HepG2 (cell line): ENCODE results near the gene GLYR1. TPM values are rescaled to one million over a fixed set of nuclear protein-coding genes. Genes with fewer than 3 reads are reported as not detected.

Experiments
- ATAC-seq: fragments of 200-7000 bp; cut with Tn5 transposase; 3 replicates; pipeline ENCODE4 v1.9.1; 2020; ENCODE audit warnings: mild to moderate bottlenecking, moderate library complexity
- BruUV-seq: library from RNA; stranded (reverse); fragments of 400-500 nt; replicated peaks from 2 replicates; lab custom pipeline; 2021; lab: Mats Ljungman, UMichigan
- CTCF ChIA-PET: fragments of 300-600 bp; formaldehyde crosslinking; extraction: SDS; loops from one replicate; lab custom pipeline; 2021; ENCODE audit warnings: low total read pairs, inconsistent platforms, low intra/inter-chr PET ratio; lab: Yijun Ruan, JAX
- POLR2A ChIA-PET: fragments of 350-600 bp; sonication (Branson Sonifier 250); formaldehyde crosslinking; loops from one replicate; lab custom pipeline; 2020; ENCODE audit warnings: antibody characterized with exemption, inconsistent platforms; lab: Yijun Ruan, JAX
- DNase-seq: peaks from one replicate; pipeline ENCODE4 v3.0.0-alpha.2; 2015; ENCODE audit warnings: low spot score
- FAIRE-seq: peaks from 3 replicates; lab custom pipeline; 2011; peaks lifted over from hg19 to GRCh38; lab: Jason Lieb, UNC
- H2AFZ ChIP-seq: one replicate; pipeline ENCODE4 v1.6.1; 2011; ENCODE audit warnings: low read length, inconsistent platforms
- H3K27ac ChIP-seq: fragments of 300-600 bp; 3 replicates; pipeline ENCODE4 v1.8.0; 2011; ENCODE audit warnings: mixed run types, mild to moderate bottlenecking, mixed read lengths, low read length, inconsistent platforms; ENCODE audit not compliant: insufficient read depth; ENCODE audit errors: extremely low read length
- H3K27me3 ChIP-seq, 2 experiments: fragments of 200-600 bp in 1 of 2; 2 replicates in 1 of 2; 3 replicates in 1 of 2; pipeline versions ENCODE4 v1.6.0 to v1.8.0; 2011; ENCODE audit warnings: low read length in 2 of 2, mild to moderate bottlenecking in 2 of 2, moderate library complexity in 2 of 2, inconsistent platforms in 1 of 2; ENCODE audit not compliant: insufficient read depth in 2 of 2, control insufficient read depth in 1 of 2
- H3K36me3 ChIP-seq, 2 experiments: fragments of 200-600 bp in 1 of 2; replicated peaks in 1 of 2; 2 replicates in 1 of 2; 3 replicates in 1 of 2; pipeline versions ENCODE4 v1.5.1 to v1.8.0; 2011; ENCODE audit warnings: low read length in 2 of 2, inconsistent platforms in 1 of 2; ENCODE audit not compliant: insufficient read depth in 2 of 2, control insufficient read depth in 1 of 2
- H3K4me1 ChIP-seq: 2 replicates; pipeline ENCODE4 v1.5.1; 2012; ENCODE audit warnings: low read length, inconsistent platforms; ENCODE audit not compliant: insufficient read depth
- H3K4me2 ChIP-seq: 2 replicates; pipeline ENCODE4 v1.6.0; 2011; ENCODE audit warnings: low read depth, low read length, inconsistent platforms
- H3K4me3 ChIP-seq, 3 experiments: fragments of 200-600 bp in 1 of 3; sonication (generic), shearing (Covaris generic) in 1 of 3; replicated peaks in 1 of 3; 2 replicates each; pipeline ENCODE4 v1.5.1; 2011 to 2016; ENCODE audit warnings: low read length in 3 of 3, inconsistent platforms in 2 of 3, low read depth in 2 of 3, mild to moderate bottlenecking in 2 of 3, control low read depth in 1 of 3, mixed read lengths in 1 of 3; ENCODE audit not compliant: insufficient read depth in 1 of 3
- H3K79me2 ChIP-seq: one replicate; pipeline ENCODE4 v1.6.1; 2011; ENCODE audit warnings: low read length, inconsistent platforms; ENCODE audit not compliant: insufficient read depth
- H3K9ac ChIP-seq: 2 replicates; pipeline ENCODE4 v1.6.0; 2011; ENCODE audit warnings: mild to moderate bottlenecking, low read depth, low read length, inconsistent platforms; ENCODE audit not compliant: insufficient read depth
- H3K9me3 ChIP-seq: 2 replicates; pipeline ENCODE4 v1.5.1; 2012; ENCODE audit warnings: mild to moderate bottlenecking, low read length
- H4K20me1 ChIP-seq: 2 replicates; pipeline ENCODE4 v1.6.0; 2011; ENCODE audit warnings: inconsistent platforms, mild to moderate bottlenecking, low read length, moderate library complexity; ENCODE audit not compliant: insufficient read depth
- E2F5 ChIP-seq: sonication (generic); formaldehyde crosslinking; conservative IDR thresholded peaks from 2 replicates; pipeline ENCODE4 v1.4.0; 2020; ENCODE audit warnings: missing genetic modification reagents
- GMEB2 ChIP-seq: IDR thresholded peaks from 2 replicates; pipeline ENCODE4 v1.6.1; 2016; ENCODE audit warnings: missing biosample characterization, missing genetic modification reagents, low read depth
- HNF1B ChIP-seq: sonication (generic); formaldehyde crosslinking; IDR thresholded peaks from 2 replicates; pipeline ENCODE4 v1.5.1; 2020; ENCODE audit warnings: mild to moderate bottlenecking, moderate library complexity, missing genetic modification reagents
- PLSCR1 ChIP-seq: sonication (generic); formaldehyde crosslinking; IDR thresholded peaks from 2 replicates; pipeline ENCODE4 v1.5.0; 2020; ENCODE audit warnings: missing genetic modification reagents, mild to moderate bottlenecking, borderline replicate concordance
- TBX2 ChIP-seq: sonication (generic); formaldehyde crosslinking; IDR thresholded peaks from 2 replicates; pipeline ENCODE4 v1.5.0; 2020; ENCODE audit warnings: missing genetic modification reagents, mild to moderate bottlenecking, borderline replicate concordance
- ZBTB33 ChIP-seq: sonication (generic); formaldehyde crosslinking; IDR thresholded peaks from 2 replicates; pipeline ENCODE4 v1.4.0; 2020; ENCODE audit warnings: missing genetic modification reagents
- ZNF574 ChIP-seq: sonication (generic); formaldehyde crosslinking; IDR thresholded peaks from 2 replicates; pipeline ENCODE4 v1.4.0; 2020; ENCODE audit warnings: missing genetic modification reagents
- ZNF652 ChIP-seq: IDR thresholded peaks from 2 replicates; pipeline ENCODE4 v1.6.1; 2016; ENCODE audit warnings: low read depth, borderline replicate concordance
- ZNF747 ChIP-seq: sonication (generic); formaldehyde crosslinking; IDR thresholded peaks from 2 replicates; pipeline ENCODE4 v1.8.1; 2023; ENCODE audit warnings: missing genetic modification reagents, mild to moderate bottlenecking, borderline replicate concordance
- ZNF768 ChIP-seq: sonication (generic); formaldehyde crosslinking; IDR thresholded peaks from 2 replicates; pipeline ENCODE4 v1.4.0; 2020; ENCODE audit warnings: missing genetic modification reagents
- WGBS: methylation state at CpG from one replicate; pipeline ENCODE4 v1.1.6; 2017; ENCODE audit warnings: low lambda C conversion rate; 5-methylcytosine and 5-hydroxymethylcytosine counted together
- in situ Hi-C: cut with HindIII; loops from 2 replicates; pipeline ENCODE4 v1.10.0; 2017; ENCODE audit warnings: low pct_unique_long_range_greater_than_20kb; ENCODE audit not compliant: extremely low pct_ligation_motif_present
- intact Hi-C: fragments of 100-400 bp; cut with micrococcal nuclease; formaldehyde crosslinking; loops from one replicate; pipeline ENCODE4 v1.10.0; 2022; ENCODE audit not compliant: unreplicated experiment
- polyA plus RNA-seq, 8 experiments: library from polyadenylated mRNA; depleted of rRNA in 3 of 8; stranded (reverse) in 7 of 8; unstranded in 1 of 8; fragments of >200 nt; fragmentation: Illumina TruSeq in 4 of 8; extraction: Trizol in 4 of 8; gene quantifications; 2 replicates each; pipeline versions ENCODE4 v1.2.1 to v1.2.3, GENCODE V29; 2011 to 2016; ENCODE audit warnings: low read depth in 4 of 8, missing spikeins in 1 of 8, mixed read lengths in 1 of 8; ENCODE audit not compliant: insufficient read depth in 1 of 8
- total RNA-seq, 5 experiments: library from RNA; depleted of rRNA; stranded (reverse); fragments of >200 nt; fragmentation: Illumina TruSeq; extraction: Trizol; gene quantifications; 2 replicates each; pipeline ENCODE4 v1.2.3, GENCODE V29; 2016; ENCODE audit warnings: low read depth in 1 of 5

The GLYR1 gene
- total and polyA plus RNA-seq, 2 of the 13 experiments (the other 11 are each of a cell fraction or from before 2014, with no cell fraction given): 28.3 to 48.7 TPM

GRCh38 chr16:4765511-4766474, 81.3 kb downstream of the GLYR1 start:
- H4K20me1 ChIP-seq: no peaks in the 10 kb centered on the region
- H3K9me3 ChIP-seq: no peaks in the 10 kb centered on the region
- H3K9ac ChIP-seq: peak overlapping the region; percentile 92
- peak overlapping the region; percentile 99 for H3K4me2 ChIP-seq
- intact Hi-C loops: loop anchor here (2.0 to 5.0 kb wide), 2 partner anchors 37 to 52 kb away; partner anchors contain the start of gene ROGDI
- no peaks in the 10 kb centered on the region; a peak in 1 of 5 replicates for H3K27me3 ChIP-seq
- ATAC-seq: peak; percentile 16
- H3K4me3 ChIP-seq: peak overlapping the region; percentile 91 to 92 (median 91)
- peak; percentile 75 for DNase-seq
- in situ Hi-C loops: no loop called here
- peaks cover 37% of the 10 kb centered on the region for H3K4me1 ChIP-seq
- H3K36me3 ChIP-seq: peaks cover 13 to 34% of the 10 kb centered on the region in 2 experiments; a peak in 4 of 5 replicates
- H3K79me2 ChIP-seq: peaks cover 19% of the 10 kb centered on the region
- 59% methylated on average over 15 of the region's 26 CpGs for WGBS
- H2AFZ ChIP-seq: no peak overlapping the region
- BruUV-seq: no TSS peak
- POLR2A ChIA-PET: interaction anchor here (1.4 kb wide), 2 partner anchors 31 to 101 kb away, joined by 4 to 8 read pairs; partner anchors contain the start of genes ANKS3 and DNAAF8
- FAIRE-seq: peak; percentile 48
- peak overlapping the region; percentile 78 for H3K27ac ChIP-seq
- CTCF ChIA-PET: no interaction called here
- TF ChIP-seq PLSCR1 (CRISPR knock-in tag): no peak
- TF ChIP-seq E2F5 (CRISPR knock-in tag): no peak
- peak; percentile 59; the same call in 1 of the 2 replicates for TF ChIP-seq TBX2 (CRISPR knock-in tag)
- TF ChIP-seq ZNF574 (CRISPR knock-in tag): peak; percentile 32; the same call in 1 of the 2 replicates
- no peak for TF ChIP-seq ZNF747 (CRISPR knock-in tag)
- TF ChIP-seq ZNF768 (CRISPR knock-in tag): peak; percentile 15; the same call in 1 of the 2 replicates
- peak; percentile 79 for TF ChIP-seq ZNF652 (CRISPR knock-in tag)
- TF ChIP-seq ZBTB33 (CRISPR knock-in tag): peak; percentile 83
- TF ChIP-seq HNF1B (CRISPR knock-in tag): peak; percentile 63; the same call in 1 of the 2 replicates
- TF ChIP-seq GMEB2 (CRISPR knock-in tag): no peak
